B cell (primary cell): ENCODE results near the gene GHR. TPM values are rescaled to one million over a fixed set of nuclear protein-coding genes. Genes with fewer than 3 reads are reported as not detected.

Experiments used
- ATAC-seq: fragments of 200-7000 bp; cut with Tn5 transposase; one replicate; pipeline ENCODE4 v1.10.0; 2021; ENCODE audit warnings: low read depth, mild to moderate bottlenecking, moderate number of reproducible peaks, moderate library complexity
- CTCF ChIA-PET: fragments of 350-600 bp; sonication (Branson Sonifier 250); formaldehyde crosslinking; loops from one replicate; lab custom pipeline; 2021; ENCODE audit warnings: antibody characterized with exemption, inconsistent platforms; lab: Charles Lee
- POLR2A ChIA-PET: fragments of 350-600 bp; sonication (Branson Sonifier 250); formaldehyde crosslinking; loops from one replicate; lab custom pipeline; 2021; ENCODE audit warnings: antibody characterized with exemption; lab: Charles Lee
- DNase-seq: peaks from one replicate; pipeline ENCODE4 v3.0.0; 2013
- H2AFZ ChIP-seq: 2 replicates; pipeline ENCODE4 v1.6.1; 2012; ENCODE audit warnings: mild to moderate bottlenecking, low read depth, low read length; ENCODE audit not compliant: insufficient read depth, poor library complexity, severe bottlenecking
- H3K27ac ChIP-seq, 2 donors: 1 replicate in 1 of 2; 2 replicates in 1 of 2; pipeline ENCODE4 v1.5.1; 2012 to 2013; ENCODE audit warnings: low read length in 2 of 2, mild to moderate bottlenecking in 2 of 2, moderate library complexity in 1 of 2
- H3K27me3 ChIP-seq, 4 experiments: fragments of 200-600 bp in 1 of 4; sonication (generic) in 1 of 4; replicated peaks in 1 of 4; 1 replicate in 2 of 4; 2 replicates in 2 of 4; pipeline versions ENCODE4 v1.6.1 to v1.7.0; 2013 to 2016; ENCODE audit warnings: low read length in 3 of 4, mild to moderate bottlenecking in 2 of 4, mixed read lengths in 1 of 4, moderate library complexity in 1 of 4; ENCODE audit not compliant: insufficient read depth in 4 of 4, control insufficient read depth in 3 of 4; ENCODE audit errors: control extremely low read depth in 1 of 4
- H3K36me3 ChIP-seq, 2 experiments: replicated peaks in 1 of 2; 1 replicate in 1 of 2; 2 replicates in 1 of 2; pipeline versions ENCODE4 v1.6.1 to v1.7.1; 2013; ENCODE audit warnings: low read length in 1 of 2; ENCODE audit not compliant: insufficient read depth in 2 of 2, control insufficient read depth in 1 of 2; ENCODE audit errors: control extremely low read depth in 1 of 2, extremely low read depth in 1 of 2
- H3K4me1 ChIP-seq, 2 donors: fragments of 200-600 bp in 1 of 2; sonication (generic) in 1 of 2; 1 replicate in 1 of 2; 2 replicates in 1 of 2; pipeline versions ENCODE4 v1.5.1 to v1.6.1; 2013 to 2017; ENCODE audit warnings: low read length in 2 of 2; ENCODE audit not compliant: control insufficient read depth in 2 of 2, insufficient read depth in 2 of 2
- H3K4me2 ChIP-seq: replicated peaks from 2 replicates; pipeline ENCODE3; 2012; ENCODE audit warnings: mild to moderate bottlenecking, low read depth, low read length; ENCODE audit not compliant: poor library complexity, severe bottlenecking
- H3K4me3 ChIP-seq, 5 experiments: fragments of 200-600 bp in 1 of 5; sonication (generic) in 1 of 5; 1 replicate in 3 of 5; 2 replicates in 2 of 5; pipeline versions ENCODE4 v1.5.1 to v1.7.0; 2011 to 2016; ENCODE audit warnings: low read length in 4 of 5, mild to moderate bottlenecking in 4 of 5, low read depth in 2 of 5, control low read depth in 1 of 5, moderate library complexity in 1 of 5; ENCODE audit not compliant: insufficient read depth in 1 of 5; ENCODE audit errors: control extremely low read depth in 1 of 5, extremely low read depth in 1 of 5
- H3K79me2 ChIP-seq: fragments of 200-600 bp; sonication (generic); one replicate; pipeline ENCODE4 v1.6.0; 2016; ENCODE audit warnings: low read length; ENCODE audit not compliant: control insufficient read depth, insufficient read depth
- H3K9ac ChIP-seq: fragments of 200-600 bp; sonication (generic); 2 replicates; pipeline ENCODE4 v1.6.1; 2017; ENCODE audit warnings: mild to moderate bottlenecking, low read length, moderate library complexity
- H3K9me3 ChIP-seq, 3 donors: one replicate each; pipeline versions ENCODE4 v1.6.1 to v1.7.1; 2013; ENCODE audit warnings: low read length in 2 of 3; ENCODE audit not compliant: control insufficient read depth in 2 of 3, insufficient read depth in 1 of 3; ENCODE audit errors: control extremely low read depth in 1 of 3
- H4K20me1 ChIP-seq: 2 replicates; pipeline ENCODE4 v1.6.0; 2012; ENCODE audit warnings: mild to moderate bottlenecking, low read length; ENCODE audit not compliant: insufficient read depth, control insufficient read depth, poor library complexity, severe bottlenecking
- H3K27ac Mint-ChIP-seq: one replicate; pipeline ENCODE4 v1.8.0; 2021; ENCODE audit warnings: mixed read lengths
- H3K27me3 Mint-ChIP-seq: one replicate; pipeline ENCODE4 v1.8.0; 2021; ENCODE audit warnings: mixed read lengths
- H3K4me1 Mint-ChIP-seq: one replicate; pipeline ENCODE4 v1.8.0; 2021; ENCODE audit warnings: mixed read lengths
- H3K4me3 Mint-ChIP-seq: one replicate; pipeline ENCODE4 v1.8.0; 2021; ENCODE audit warnings: mixed read lengths
- H3K9me3 Mint-ChIP-seq: one replicate; pipeline ENCODE4 v1.8.0; 2022; ENCODE audit warnings: mixed read lengths; ENCODE audit not compliant: insufficient read depth
- CTCF ChIP-seq: fragments of 200-600 bp; IDR thresholded peaks from one replicate; pipeline ENCODE4 v1.8.0; 2022; ENCODE audit warnings: antibody characterized with exemption, mild to moderate bottlenecking
- EZH2 ChIP-seq: IDR thresholded peaks from 2 replicates; pipeline ENCODE4 v1.6.1; 2012; ENCODE audit warnings: borderline replicate concordance, low read depth, mild to moderate bottlenecking, moderate library complexity, low read length; ENCODE audit not compliant: insufficient read depth, poor library complexity, severe bottlenecking
- WGBS: methylation state at CpG from one replicate; pipeline ENCODE4 v1.1.5; 2013; ENCODE audit warnings: missing lambda C conversion rate; ENCODE audit not compliant: insufficient coverage; 5-methylcytosine and 5-hydroxymethylcytosine counted together
- intact Hi-C: fragments of 100-400 bp; cut with micrococcal nuclease; formaldehyde crosslinking; loops from one replicate; pipeline ENCODE4 v1.10.0; 2022
- polyA plus RNA-seq: library from polyadenylated mRNA; depleted of rRNA; stranded (reverse); fragments of >200 nt; gene quantifications from 2 replicates; pipeline ENCODE4 v1.2.3, GENCODE V29; 2012
- total RNA-seq, 2 donors: library from RNA; stranded (reverse); fragments of 120-200 nt in 1 of 2; gene quantifications; 1 replicate in 1 of 2; 2 replicates in 1 of 2; pipeline versions ENCODE4 v1.2.3 to v1.2.4, GENCODE V29; 2013 to 2022

GHR gene
- total and polyA plus RNA-seq, 2 donors (not counting 1 experiment from before 2014, with no cell fraction given): not detected

GRCh38 chr5:42570966-42571960 lies 148.0 kb downstream of the GHR start:
- no peak for DNase-seq
- no peak overlapping the region for H3K4me2 ChIP-seq
- 60% methylated on average over 3 of the region's 8 CpGs for WGBS
- POLR2A ChIA-PET: no interaction called here
- H3K79me2 ChIP-seq: no peaks in the 10 kb centered on the region
- no peaks in the 10 kb centered on the region for H3K27me3 ChIP-seq
- Mint-ChIP-seq H3K4me1 (no peaks in the 10 kb centered on the region), H3K27ac (no peak overlapping the region), H3K9me3 (no peaks in the 10 kb centered on the region), H3K4me3 (no peak overlapping the region), H3K27me3 (peaks cover 44% of the 10 kb centered on the region)
- no peaks in the 10 kb centered on the region for H4K20me1 ChIP-seq
- no peaks in the 10 kb centered on the region for H3K9me3 ChIP-seq
- no peaks in the 10 kb centered on the region for H3K36me3 ChIP-seq
- H3K4me3 ChIP-seq: no peak overlapping the region
- no peak for ATAC-seq
- intact Hi-C loops: no loop called here
- CTCF ChIA-PET: no interaction called here
- H2AFZ ChIP-seq: no peak overlapping the region
- no peaks in the 10 kb centered on the region for H3K4me1 ChIP-seq
- no peak for TF ChIP-seq CTCF
- TF ChIP-seq EZH2: no peak
- no peak overlapping the region for H3K9ac ChIP-seq
- no peak overlapping the region for H3K27ac ChIP-seq

GRCh38 chr5:42572313-42572712 lies 149.1 kb downstream of the GHR start:
- no peak overlapping the region for H3K4me3 ChIP-seq

More at GRCh38 chr5:42572313-42572712, 149.1 kb downstream of the GHR start:
- Histone ChIP-seq H3K79me2 (no peaks in the 10 kb centered on the region), H3K27ac (no peak overlapping the region), H3K4me2 (no peak overlapping the region), H3K9me3 (no peaks in the 10 kb centered on the region), H3K4me1 (no peaks in the 10 kb centered on the region), H3K27me3 (no peaks in the 10 kb centered on the region), H3K36me3 (no peaks in the 10 kb centered on the region), H2AFZ (no peak overlapping the region), H3K9ac (no peak overlapping the region), H4K20me1 (no peaks in the 10 kb centered on the region)
- no peak for DNase-seq
- ChIA-PET POLR2A (no interaction called here), CTCF (no interaction called here)
- Mint-ChIP-seq H3K9me3 (no peaks in the 10 kb centered on the region), H3K4me1 (no peaks in the 10 kb centered on the region), H3K27me3 (peaks cover 44% of the 10 kb centered on the region), H3K27ac (no peak overlapping the region), H3K4me3 (no peak overlapping the region)
- ATAC-seq: no peak
- no peak for TF ChIP-seq CTCF
- TF ChIP-seq EZH2: no peak
- WGBS: 97% methylated on average over 3 of the region's 3 CpGs
- intact Hi-C loops: no loop called here
